ENCODE measurements around the gene KCND3. TPM values are rescaled to one million over a fixed set of nuclear protein-coding genes. Genes with fewer than 3 reads are reported as not detected.

Gene KCND3
- total and polyA plus RNA-seq, 2 donors (not counting 3 experiments of a cell fraction or from before 2014, with no cell fraction given): 0.03 TPM; not detected in 1

GRCh38 chr1:111811891-111812290 lies 177.6 kb downstream of the KCND3 start:
- H3K36me3 ChIP-seq (ENCODE audit: control insufficient read depth in 2 of 2, extremely low read depth in 1 of 2, insufficient read depth in 2 of 2, low read length in 2 of 2): no peaks in the 10 kb centered on the region
- intact Hi-C loops (cut with micrococcal nuclease) (no loop called here), dilution Hi-C loops (cut with MboI; ENCODE audit: extremely low pct_ligation_motif_present, low sequenced_read_pairs) (no loop called here)
- no peak overlapping the region for H3K4me2 ChIP-seq (ENCODE audit: insufficient read depth, low read length)
- CTCF ChIA-PET: no interaction called here
- H3K9ac ChIP-seq (replicated peaks; ENCODE audit: extremely low read depth, insufficient read depth, low read length): no peak overlapping the region
- DNase-seq (ENCODE audit: low read depth, low spot score): no peak
- H3K4me1 ChIP-seq (ENCODE audit: control insufficient read depth, extremely low read depth, insufficient read depth, low read length): no peaks in the 10 kb centered on the region
- H3K4me3 ChIP-seq (replicated peaks in 1 of 3; ENCODE audit: insufficient read depth in 1 of 3, low read depth in 1 of 3, low read length in 3 of 3): no peak overlapping the region
- no peaks in the 10 kb centered on the region for H3K79me2 ChIP-seq (ENCODE audit: control insufficient read depth, insufficient read depth, low read length)
- no peak overlapping the region for H2AFZ ChIP-seq (ENCODE audit: low read depth, low read length)
- no peaks in the 10 kb centered on the region for H3K9me1 ChIP-seq (replicated peaks; ENCODE audit: control insufficient read depth, extremely low read depth, insufficient read depth, low read length)
- no peak overlapping the region for H3K27ac ChIP-seq (ENCODE audit: insufficient read depth, low read depth, low read length)
- no peaks in the 10 kb centered on the region for H3K9me3 ChIP-seq (replicated peaks; ENCODE audit: control insufficient read depth, insufficient read depth, low read length)
- POLR2A ChIA-PET: no interaction called here
- BruUV-seq (replicated peaks): no TSS peak
- TF ChIP-seq GATA2 (IDR thresholded peaks at IDR 0.05; ENCODE audit: insufficient read depth, insufficient read length, low read depth, low read length): no peak
- TF ChIP-seq JUN (IDR thresholded peaks at IDR 0.05; ENCODE audit: borderline replicate concordance, insufficient read depth, insufficient read length, low read depth): no peak
- TF ChIP-seq, protein P1, sequence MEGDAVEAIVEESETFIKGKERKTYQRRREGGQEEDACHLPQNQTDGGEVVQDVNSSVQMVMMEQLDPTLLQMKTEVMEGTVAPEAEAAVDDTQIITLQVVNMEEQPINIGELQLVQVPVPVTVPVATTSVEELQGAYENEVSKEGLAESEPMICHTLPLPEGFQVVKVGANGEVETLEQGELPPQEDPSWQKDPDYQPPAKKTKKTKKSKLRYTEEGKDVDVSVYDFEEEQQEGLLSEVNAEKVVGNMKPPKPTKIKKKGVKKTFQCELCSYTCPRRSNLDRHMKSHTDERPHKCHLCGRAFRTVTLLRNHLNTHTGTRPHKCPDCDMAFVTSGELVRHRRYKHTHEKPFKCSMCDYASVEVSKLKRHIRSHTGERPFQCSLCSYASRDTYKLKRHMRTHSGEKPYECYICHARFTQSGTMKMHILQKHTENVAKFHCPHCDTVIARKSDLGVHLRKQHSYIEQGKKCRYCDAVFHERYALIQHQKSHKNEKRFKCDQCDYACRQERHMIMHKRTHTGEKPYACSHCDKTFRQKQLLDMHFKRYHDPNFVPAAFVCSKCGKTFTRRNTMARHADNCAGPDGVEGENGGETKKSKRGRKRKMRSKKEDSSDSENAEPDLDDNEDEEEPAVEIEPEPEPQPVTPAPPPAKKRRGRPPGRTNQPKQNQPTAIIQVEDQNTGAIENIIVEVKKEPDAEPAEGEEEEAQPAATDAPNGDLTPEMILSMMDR (IDR thresholded peaks at IDR 0.05; ENCODE audit: extremely low read depth in 1 of 2, insufficient read depth in 1 of 2, low read depth in 1 of 2, low read length in 2 of 2): no peak
- TF ChIP-seq POLR2AphosphoS5 (IDR thresholded peaks at IDR 0.05; ENCODE audit: insufficient read depth, low read depth, low read length): no peak
- no peak for TF ChIP-seq EZH2 (IDR thresholded peaks at IDR 0.05; ENCODE audit: borderline replicate concordance, low read depth, low read length, severe bottlenecking)
- TF ChIP-seq POLR2A (IDR thresholded peaks at IDR 0.05; ENCODE audit: low read depth, low read length): no peak
- TF ChIP-seq FOS (IDR thresholded peaks at IDR 0.05; ENCODE audit: borderline replicate concordance, insufficient read depth, low read length): no peak
- no peak for TF ChIP-seq MAX (IDR thresholded peaks at IDR 0.05; ENCODE audit: insufficient read depth, insufficient read length)
- no peak for TF ChIP-seq MYC (IDR thresholded peaks at IDR 0.05; ENCODE audit: low read depth, low read length)
- no peaks in the 10 kb centered on the region for H3K27me3 ChIP-seq (ENCODE audit: control insufficient read depth in 2 of 2, insufficient read depth in 2 of 2, low read length in 2 of 2)
- FAIRE-seq: no peak
- H4K20me1 ChIP-seq (replicated peaks; ENCODE audit: control insufficient read depth, extremely low read depth, insufficient read depth, low read length): no peaks in the 10 kb centered on the region

All from endothelial cell of umbilical vein (primary cell).